Fibroblast of skin of right biceps (primary cell): ENCODE measurements around the gene ST3GAL6.

Experiments
- DNase-seq: peaks from one replicate; pipeline ENCODE4 v3.0.0-alpha.2; 2013

ST3GAL6 gene

GRCh38 chr3:98763076-98763475, at the start of gene ST3GAL6:
Gene ST3GAL6, plus strand, starts transcription at chr3:98763340. Its CDS starts 5,101 bp downstream, at chr3:98768441.
- peak; percentile 27 for DNase-seq

GRCh38 chr3:98713984-98714383, 49.2 kb upstream of the ST3GAL6 start:
- no peak for DNase-seq

DNA sequence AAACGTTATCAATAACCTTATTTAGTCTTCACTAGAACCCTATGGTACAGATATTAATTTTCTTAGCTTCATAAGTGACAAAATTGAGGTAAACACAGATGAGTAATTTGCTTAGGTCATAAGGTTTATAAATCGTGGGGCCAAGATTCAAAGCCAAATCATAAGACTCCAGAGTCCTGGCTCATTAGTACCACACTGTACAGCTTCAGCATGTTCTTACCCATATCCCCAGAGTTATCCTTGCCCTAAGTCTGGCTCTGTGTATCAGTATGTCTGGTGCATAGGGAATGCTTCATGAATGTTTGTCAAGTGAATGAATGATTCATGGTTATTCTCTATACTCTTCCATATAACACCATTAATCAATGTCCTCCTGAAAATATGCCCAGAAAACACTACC, 45.6 kb upstream of the ST3GAL6 start:
- no peak for DNase-seq

- no peak for DNase-seq
Measured at GRCh38 chr3:98718730-98719129, 44.4 kb upstream of the ST3GAL6 start.

DNA sequence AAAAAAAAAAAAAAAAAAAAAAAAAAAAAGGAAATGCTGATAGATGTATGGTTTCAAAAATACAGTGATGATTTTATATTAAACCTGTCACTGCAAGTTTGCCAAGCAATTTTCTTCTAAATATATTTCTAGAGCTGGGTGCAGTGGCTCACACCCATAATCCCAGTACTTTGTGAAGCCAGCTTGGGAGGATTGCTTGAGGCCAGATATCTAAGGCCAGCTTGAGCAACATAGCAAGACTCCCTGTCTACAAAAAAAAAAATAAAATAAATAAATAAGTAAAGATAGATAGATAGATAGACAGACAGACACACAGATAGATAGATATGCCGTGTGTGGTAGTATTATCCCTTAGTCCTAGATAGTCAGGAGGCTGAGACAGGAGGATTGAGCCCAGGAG, 41.4 kb upstream of the ST3GAL6 start:
- no peak for DNase-seq

- DNase-seq: no peak
Measured at GRCh38 chr3:98722389-98722788, 40.8 kb upstream of the ST3GAL6 start.

DNA sequence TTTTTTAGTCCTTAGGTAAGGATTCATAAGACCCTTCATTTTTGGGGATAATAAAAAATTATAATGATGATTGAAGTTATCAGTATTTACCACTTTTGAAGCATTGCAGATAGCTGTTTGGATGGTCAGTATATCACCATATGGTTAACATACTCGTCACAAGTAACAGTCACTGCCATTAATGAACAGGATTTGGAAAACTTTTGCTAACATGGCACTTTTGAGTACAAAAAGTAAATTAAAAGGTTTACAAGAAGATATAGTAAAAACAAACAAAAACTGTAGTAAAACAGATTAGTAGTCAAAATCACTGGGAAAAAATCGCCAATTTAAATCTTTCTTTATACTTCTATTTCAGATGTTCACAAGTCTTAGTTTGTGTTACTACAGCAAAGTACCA, 37.8 kb upstream of the ST3GAL6 start:
- no peak for DNase-seq

DNA sequence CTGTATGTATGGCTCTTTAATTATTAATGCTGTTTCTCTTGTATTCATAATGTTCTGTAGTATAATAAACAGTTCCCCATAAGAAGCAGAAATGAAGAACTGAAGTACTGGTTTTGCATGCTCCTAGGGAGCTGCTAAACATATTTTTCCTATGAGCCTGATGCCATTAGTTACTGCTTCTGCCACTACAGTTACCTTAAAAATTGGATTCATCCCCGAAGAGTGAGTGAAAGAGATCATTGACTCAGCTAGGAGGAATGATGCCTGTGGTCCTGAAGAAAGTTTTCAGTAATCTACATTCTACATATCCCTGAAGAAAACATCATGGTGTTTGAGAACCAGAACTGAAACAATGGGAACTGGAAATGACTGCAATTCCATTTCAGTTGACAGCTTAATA, 37.1 kb upstream of the ST3GAL6 start:
- DNase-seq: peak; percentile 81

DNA sequence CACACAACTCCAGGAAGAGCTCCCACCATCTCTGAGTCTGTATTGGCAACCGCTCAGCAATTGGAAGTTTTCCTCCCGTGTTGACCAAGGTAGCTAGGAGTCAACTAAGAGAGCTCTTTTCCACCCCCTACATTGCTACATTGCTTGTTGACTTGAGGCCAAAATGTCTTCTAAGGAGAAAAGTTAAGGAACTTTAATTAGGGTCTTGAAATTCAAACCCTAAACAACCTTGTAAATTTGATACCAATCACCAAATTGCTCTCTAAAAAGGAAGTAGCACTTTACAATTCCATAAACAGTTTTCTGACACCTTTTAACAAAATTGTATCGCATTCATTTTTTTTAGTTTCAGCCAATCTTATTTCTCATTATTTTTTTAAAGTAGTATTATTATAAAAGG, 35.5 kb upstream of the ST3GAL6 start:
- no peak for DNase-seq

GRCh38 chr3:98728672-98729071, 34.5 kb upstream of the ST3GAL6 start:
- no peak for DNase-seq

- peak; percentile 10 for DNase-seq
Measured at GRCh38 chr3:98730338-98730737, 32.8 kb upstream of the ST3GAL6 start.

DNA sequence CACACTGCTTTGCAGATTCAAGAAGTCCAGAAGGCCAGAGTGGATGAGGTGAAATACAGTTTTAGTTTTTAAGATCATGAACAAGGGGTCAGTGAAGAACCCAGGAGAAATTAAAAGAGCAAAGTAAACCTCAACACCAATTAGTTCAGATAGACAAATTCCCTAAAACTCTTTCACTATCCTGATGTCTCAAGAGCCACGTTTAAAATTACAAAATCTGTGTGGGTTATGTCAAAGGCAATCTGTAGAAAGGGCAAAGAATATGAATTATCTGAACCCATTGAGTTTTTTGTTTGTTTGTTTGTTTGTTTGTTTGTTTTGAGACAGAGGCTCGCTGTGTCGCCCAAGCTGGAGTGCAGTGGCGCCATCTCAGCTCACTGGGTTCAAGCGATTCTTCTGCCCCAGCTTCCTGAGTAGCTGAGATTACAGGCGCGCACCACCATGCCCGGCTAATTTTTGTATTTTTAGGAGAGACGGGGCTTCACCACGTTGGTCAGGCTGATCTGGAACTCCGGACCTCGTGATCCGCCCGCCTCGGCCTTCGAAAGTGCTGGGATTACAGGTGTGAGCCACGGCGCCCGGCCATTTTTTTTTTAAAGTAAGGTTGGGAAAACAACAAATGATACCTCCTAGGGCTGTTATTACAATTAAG, 32.1 kb upstream of the ST3GAL6 start:
- no peak for DNase-seq

- DNase-seq: no peak
Measured at GRCh38 chr3:98731720-98732285, 31.3 kb upstream of the ST3GAL6 start.

DNA sequence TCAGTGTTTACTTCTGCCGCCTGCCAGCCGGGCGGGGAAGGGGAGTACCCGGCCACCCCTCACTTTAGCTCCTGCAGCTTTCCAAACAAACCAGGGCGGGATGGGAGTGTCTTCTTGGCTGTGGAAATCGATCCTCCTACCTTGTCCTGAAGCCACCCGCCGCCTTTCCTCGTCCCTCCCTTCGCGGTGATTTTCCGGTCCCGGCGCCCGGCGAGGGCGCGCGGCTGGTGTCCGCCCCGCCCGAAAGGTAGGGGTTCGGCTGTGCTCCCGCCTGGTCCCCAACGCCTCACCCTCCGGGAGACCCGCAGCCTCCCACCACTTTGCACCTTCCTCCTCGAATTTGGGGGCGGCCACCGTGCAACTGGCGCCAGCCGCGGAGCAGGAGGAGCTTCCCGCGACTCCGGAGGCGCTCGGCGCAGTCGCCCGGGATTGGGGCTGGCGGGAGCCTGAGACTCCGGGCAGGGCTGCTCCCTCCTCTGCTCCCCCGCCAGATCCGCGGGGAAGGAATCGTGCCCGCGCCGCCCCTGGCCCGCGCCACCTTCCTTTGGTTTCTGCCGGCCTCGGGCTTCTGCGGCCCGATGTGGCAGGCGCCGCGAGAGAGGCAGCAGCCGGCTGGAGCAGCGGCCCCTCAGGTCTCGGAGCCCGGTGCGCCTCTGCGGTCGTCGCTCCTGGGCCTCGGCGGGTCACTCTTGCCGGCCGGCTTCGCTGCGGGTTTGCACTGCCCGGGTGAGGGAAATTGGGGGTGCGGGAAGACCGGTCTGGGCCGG, 30.7 kb upstream of the ST3GAL6 start:
- peak; percentile 23 for DNase-seq

GRCh38 chr3:98733053-98733811, 29.9 kb upstream of the ST3GAL6 start:
- DNase-seq: peak; percentile 17

DNA sequence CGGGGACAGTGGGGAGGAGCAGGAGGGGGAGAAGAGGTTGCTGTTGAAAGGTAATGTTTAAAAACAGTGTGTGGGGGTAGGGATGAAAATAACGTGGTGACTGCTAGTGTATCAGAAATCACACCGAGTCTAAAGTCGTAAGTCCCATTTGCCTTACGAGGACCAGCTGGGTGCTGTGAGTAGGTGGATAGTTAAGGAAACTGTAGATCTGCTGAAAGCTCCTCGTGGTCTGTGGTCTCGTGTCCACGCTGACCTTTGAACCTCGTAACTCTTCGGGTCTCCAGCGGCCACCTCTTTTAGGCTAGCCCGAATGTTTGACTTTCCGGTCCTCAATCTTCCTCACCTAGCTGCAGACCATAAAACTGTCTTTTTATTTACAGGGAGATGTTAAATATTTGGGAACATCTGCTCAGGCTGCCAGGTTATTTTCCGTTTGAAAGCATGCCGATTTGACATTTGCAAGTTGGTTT, 29.3 kb upstream of the ST3GAL6 start:
- peak; percentile 1 for DNase-seq

DNA sequence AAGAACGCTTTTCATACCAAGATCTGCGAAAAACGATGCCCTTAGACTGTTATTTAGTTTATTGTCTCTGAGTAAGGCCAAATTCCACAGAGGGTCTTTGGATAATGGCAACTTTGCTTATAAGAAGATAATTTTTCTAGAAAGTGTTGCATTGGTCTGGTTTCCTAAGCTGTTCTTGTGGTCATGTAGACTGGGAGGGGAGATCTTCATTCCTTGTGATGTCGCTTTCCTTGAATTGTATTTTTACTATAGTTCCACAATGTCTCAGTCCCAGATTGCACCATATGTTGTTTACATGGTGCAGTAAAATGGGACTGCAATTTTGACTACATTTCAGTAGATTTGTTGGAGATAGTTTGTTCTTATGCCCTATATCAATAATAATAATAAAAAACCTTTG, 28.8 kb upstream of the ST3GAL6 start:
- DNase-seq: no peak

DNA sequence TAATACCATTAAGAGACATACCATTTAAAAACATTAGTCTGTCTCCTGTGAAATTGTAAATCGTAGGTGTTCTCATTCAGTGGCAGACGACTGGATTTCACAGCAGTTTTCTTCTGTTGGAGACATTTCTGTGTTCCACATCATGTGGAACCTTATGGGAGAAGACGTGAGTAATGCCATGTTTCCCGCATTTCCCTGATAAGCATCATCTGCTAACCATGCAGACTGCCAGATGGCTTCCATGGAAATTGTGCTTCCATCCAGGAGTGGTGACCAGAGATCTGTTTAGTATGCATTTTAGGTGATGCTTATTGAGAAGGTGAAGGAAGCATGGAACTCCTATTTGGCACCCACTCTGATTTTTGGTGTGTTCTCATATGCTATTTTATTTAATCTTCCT, 28.4 kb upstream of the ST3GAL6 start:
- DNase-seq: peak; percentile 57

DNA sequence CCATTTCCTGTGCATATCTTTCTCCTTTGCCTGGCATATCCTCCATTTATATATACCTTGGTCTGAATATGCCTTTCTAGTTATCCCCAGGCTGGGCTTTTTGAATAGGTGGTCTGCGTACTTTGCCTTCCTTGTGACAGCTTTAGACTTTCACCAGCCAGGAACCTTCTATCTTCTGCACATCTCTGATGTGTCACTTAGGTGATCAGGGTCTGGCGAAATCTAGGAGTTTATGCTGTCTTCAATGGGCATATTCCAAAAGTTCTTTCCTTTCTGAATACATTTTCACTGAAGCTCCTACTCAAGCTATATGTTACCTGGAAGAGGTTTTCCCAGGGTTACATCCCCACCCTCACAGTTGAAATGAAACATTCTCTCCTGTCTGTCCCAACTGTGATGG, 27.8 kb upstream of the ST3GAL6 start:
- no peak for DNase-seq

GRCh38 chr3:98735761-98736269, 27.3 kb upstream of the ST3GAL6 start:
- DNase-seq: peak; percentile 10

- no peak for DNase-seq
Measured at GRCh38 chr3:98737301-98737700, 25.8 kb upstream of the ST3GAL6 start.

GRCh38 chr3:98739266-98739665, 23.9 kb upstream of the ST3GAL6 start:
- DNase-seq: no peak

- DNase-seq: no peak
Measured at GRCh38 chr3:98740324-98740723, 22.8 kb upstream of the ST3GAL6 start.
